Chondrocyte (in vitro differentiated cells): ENCODE measurements around the gene CHMP4B. TPM values are rescaled to one million over a fixed set of nuclear protein-coding genes. Genes with fewer than 3 reads are reported as not detected.

Source experiments
- DNase-seq: peaks from one replicate; pipeline ENCODE4 v3.0.0; 2021; ENCODE audit warnings: mixed read lengths, low spot score
- H3K27ac Mint-ChIP-seq: one replicate; pipeline ENCODE4 v1.8.0; 2021; ENCODE audit warnings: mild to moderate bottlenecking, moderate library complexity, mixed read lengths; ENCODE audit not compliant: unreplicated experiment
- H3K27me3 Mint-ChIP-seq: 2 replicates; pipeline ENCODE4 v1.8.0; 2021; ENCODE audit warnings: low read depth, mixed read lengths
- H3K36me3 Mint-ChIP-seq: 2 replicates; pipeline ENCODE4 v1.8.0; 2021; ENCODE audit warnings: low read depth, mixed read lengths
- H3K4me1 Mint-ChIP-seq: 2 replicates; pipeline ENCODE4 v1.8.0; 2021; ENCODE audit warnings: low read depth, mild to moderate bottlenecking, mixed read lengths
- H3K4me3 Mint-ChIP-seq: one replicate; pipeline ENCODE4 v1.8.0; 2021; ENCODE audit warnings: mild to moderate bottlenecking, moderate library complexity, mixed read lengths; ENCODE audit not compliant: unreplicated experiment
- H3K9me3 Mint-ChIP-seq: 2 replicates; pipeline ENCODE4 v1.8.0; 2021; ENCODE audit warnings: low read depth, mixed read lengths
- CTCF ChIP-seq: fragments of 200-600 bp; sonication (generic); IDR thresholded peaks from 2 replicates; pipeline ENCODE4 v1.5.0; 2021; ENCODE audit warnings: antibody characterized with exemption, mild to moderate bottlenecking, moderate library complexity
- total RNA-seq: library from RNA; stranded (reverse); gene quantifications from 3 replicates; pipeline ENCODE4 v1.2.1, GENCODE V29; 2021

CHMP4B gene
- total RNA-seq, 1 donor from 2014 or later, result 122 TPM

DNA sequence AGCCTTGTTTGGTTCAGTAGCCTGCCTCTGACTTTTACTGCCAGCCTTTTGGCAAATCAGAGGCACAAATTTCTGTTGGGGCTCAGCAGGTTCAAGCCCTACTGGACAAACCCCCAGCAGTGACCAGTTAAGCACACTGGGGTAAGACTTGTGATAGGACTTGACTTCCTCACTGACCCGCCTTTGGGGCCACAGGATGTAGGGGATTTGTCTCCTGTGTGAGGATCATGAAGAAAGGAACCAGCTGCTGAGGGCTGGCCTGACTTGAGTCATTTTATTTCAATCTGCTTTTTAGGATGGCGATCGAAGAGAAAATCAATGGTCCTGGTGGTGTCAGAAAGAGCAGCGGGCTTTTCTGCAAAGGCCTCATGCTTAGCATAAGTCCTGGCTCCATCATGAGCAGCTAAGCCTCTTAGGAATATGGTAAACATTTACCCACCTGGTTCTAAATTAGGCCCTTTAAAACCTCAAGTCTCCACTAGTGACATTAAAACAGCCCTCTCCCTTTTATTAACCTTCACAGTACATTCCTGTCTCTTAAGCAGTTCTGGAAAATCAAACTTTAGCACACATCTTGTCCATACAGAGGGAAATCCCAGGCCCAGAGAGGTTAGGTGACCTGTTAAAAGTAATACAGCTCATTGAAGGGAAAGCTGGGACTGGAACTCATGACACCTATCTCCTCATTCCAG lies 16.6 kb downstream of the CHMP4B start:
- DNase-seq, result no peak
- no peaks in the 10 kb centered on the region for H3K9me3 Mint-ChIP-seq
- peaks cover 73% of the 10 kb centered on the region for H3K4me1 Mint-ChIP-seq
- no peaks in the 10 kb centered on the region for H3K36me3 Mint-ChIP-seq
- no peak overlapping the region for H3K4me3 Mint-ChIP-seq
- no peaks in the 10 kb centered on the region for H3K27me3 Mint-ChIP-seq
- H3K27ac Mint-ChIP-seq, result peak overlapping the region; percentile 92
- TF ChIP-seq CTCF, result no peak

- no peak for TF ChIP-seq CTCF
- Mint-ChIP-seq H3K27ac (peak overlapping the region; percentile 92), H3K9me3 (no peaks in the 10 kb centered on the region), H3K36me3 (peaks cover 2% of the 10 kb centered on the region), H3K4me1 (peaks cover 78% of the 10 kb centered on the region), H3K4me3 (no peak overlapping the region), H3K27me3 (no peaks in the 10 kb centered on the region)
- no peak for DNase-seq
Measured at GRCh38 chr20:33828326-33828844, 17.2 kb downstream of the CHMP4B start.

DNA sequence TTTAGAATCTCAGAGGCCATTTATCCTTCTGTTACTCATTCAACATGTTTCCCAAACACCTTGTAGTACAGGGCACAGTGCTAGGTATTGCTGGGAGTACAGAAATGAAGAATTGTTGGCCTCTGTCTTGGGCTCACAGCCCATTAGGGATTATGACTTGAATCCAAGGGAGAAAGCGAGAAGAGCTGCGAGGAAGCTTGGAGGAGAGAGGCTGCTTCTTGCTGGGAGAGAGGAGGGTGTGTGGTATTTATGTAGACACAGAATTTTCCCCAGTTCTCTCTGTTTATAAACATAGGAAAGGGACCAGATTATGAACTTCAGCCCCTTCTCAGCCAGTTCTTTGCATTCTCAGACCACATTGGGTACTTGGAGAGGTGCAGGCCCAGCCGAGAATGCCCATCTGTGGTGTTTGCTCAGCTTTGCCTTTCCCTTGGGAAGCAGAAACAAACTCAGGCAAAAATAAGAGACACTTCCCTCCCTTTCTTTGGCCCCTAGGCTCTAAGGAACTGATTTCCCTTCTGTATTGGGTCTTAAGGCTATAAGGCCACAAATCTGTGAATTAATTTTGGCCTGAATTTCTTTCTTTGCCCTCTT lies 17.9 kb downstream of the CHMP4B start:
- Mint-ChIP-seq H3K4me3 (no peak overlapping the region), H3K9me3 (no peaks in the 10 kb centered on the region), H3K27ac (peak overlapping the region; percentile 92), H3K36me3 (peaks cover 2% of the 10 kb centered on the region), H3K27me3 (no peaks in the 10 kb centered on the region), H3K4me1 (peaks cover 83% of the 10 kb centered on the region)
- DNase-seq, result no peak
- no peak for TF ChIP-seq CTCF

GRCh38 chr20:33829636-33830035 lies 18.5 kb downstream of the CHMP4B start:
- H3K4me3 Mint-ChIP-seq, result no peak overlapping the region
- H3K27me3 Mint-ChIP-seq, result no peaks in the 10 kb centered on the region
- no peak for TF ChIP-seq CTCF
- H3K4me1 Mint-ChIP-seq, result peaks cover 79% of the 10 kb centered on the region
- peak overlapping the region; percentile 92 for H3K27ac Mint-ChIP-seq
- H3K9me3 Mint-ChIP-seq, result no peaks in the 10 kb centered on the region
- peaks cover 2% of the 10 kb centered on the region for H3K36me3 Mint-ChIP-seq
- no peak for DNase-seq

DNA sequence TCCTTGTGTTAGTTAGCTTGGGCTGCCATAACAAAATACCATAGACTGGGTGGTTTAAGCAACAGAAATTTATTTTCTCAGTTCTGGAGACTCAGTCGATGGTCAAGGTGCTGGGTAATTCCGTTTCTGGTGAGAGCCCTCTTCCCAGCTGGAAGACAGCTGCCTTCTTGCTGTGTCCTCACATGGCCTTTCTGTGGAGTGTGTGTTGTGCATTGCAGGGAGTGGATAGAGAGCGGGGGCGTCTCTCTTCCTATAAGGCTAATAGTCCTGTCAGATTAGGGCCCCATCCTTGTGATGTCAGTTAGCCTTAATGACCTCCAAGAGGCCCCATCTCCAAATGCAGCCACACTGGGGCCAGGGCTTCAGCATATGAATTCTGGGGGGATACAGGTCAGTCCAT lies 19.2 kb downstream of the CHMP4B start:
- TF ChIP-seq CTCF, result no peak
- no peaks in the 10 kb centered on the region for H3K27me3 Mint-ChIP-seq
- H3K4me3 Mint-ChIP-seq, result no peak overlapping the region
- peaks cover 6% of the 10 kb centered on the region for H3K36me3 Mint-ChIP-seq
- DNase-seq, result no peak
- H3K4me1 Mint-ChIP-seq, result peaks cover 74% of the 10 kb centered on the region
- H3K9me3 Mint-ChIP-seq, result no peaks in the 10 kb centered on the region
- H3K27ac Mint-ChIP-seq, result no peak overlapping the region
